Activated CD8-positive, alpha-beta memory T cell treated with anti-CD3 and anti-CD28 coated beads, Interleukin-2, amount 50 U/mL, for 48 hours (primary cell): ENCODE data around the gene UBE2K.
"Not testable (repeated sequence)": the region's sequence is repeated elsewhere in the genome, so short reads cannot be mapped to it uniquely, and the experiment has no call there.

ENCODE experiments used
- DNase-seq: peaks from one replicate; pipeline ENCODE4 v3.0.0-alpha.2; 2020

Gene UBE2K

GRCh38 chr4:39697740-39698423 lies at the start of gene UBE2K:
Gene UBE2K, plus strand, starts transcription at chr4:39698136. Its CDS starts 192 bp downstream, at chr4:39698328.
- DNase-seq = peak; percentile 96

- DNase-seq = no peak
Observed at GRCh38 chr4:39648213-39648612, 49.7 kb upstream of the UBE2K start.

- DNase-seq = no peak
Observed at GRCh38 chr4:39648827-39649558, 48.9 kb upstream of the UBE2K start.

- DNase-seq = no peak
Observed at GRCh38 chr4:39649639-39650265, 48.2 kb upstream of the UBE2K start.

- DNase-seq = not testable (repeated sequence)
Observed at GRCh38 chr4:39651586-39651985, 46.4 kb upstream of the UBE2K start.

DNA sequence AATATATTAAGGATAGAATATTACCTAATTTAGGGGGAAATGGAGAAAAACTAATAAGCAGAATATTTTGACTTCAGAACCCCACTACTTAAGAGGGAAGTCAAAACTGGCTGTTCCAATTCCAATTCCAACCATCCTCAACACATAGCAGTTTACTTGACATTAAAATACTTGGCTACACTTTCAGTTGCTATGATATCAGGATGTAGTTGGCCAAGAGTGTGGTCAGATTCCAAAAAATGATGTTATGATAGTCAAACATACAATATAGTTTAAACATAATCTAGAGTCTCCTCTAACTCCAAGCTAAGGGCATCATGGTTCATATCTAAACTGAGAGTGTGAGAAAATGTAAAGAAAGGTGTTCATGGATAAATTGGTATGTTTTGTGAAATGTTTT lies 42.7 kb upstream of the UBE2K start:
- DNase-seq = no peak

- DNase-seq = no peak
Observed at GRCh38 chr4:39655876-39656275, 42.1 kb upstream of the UBE2K start.

DNA sequence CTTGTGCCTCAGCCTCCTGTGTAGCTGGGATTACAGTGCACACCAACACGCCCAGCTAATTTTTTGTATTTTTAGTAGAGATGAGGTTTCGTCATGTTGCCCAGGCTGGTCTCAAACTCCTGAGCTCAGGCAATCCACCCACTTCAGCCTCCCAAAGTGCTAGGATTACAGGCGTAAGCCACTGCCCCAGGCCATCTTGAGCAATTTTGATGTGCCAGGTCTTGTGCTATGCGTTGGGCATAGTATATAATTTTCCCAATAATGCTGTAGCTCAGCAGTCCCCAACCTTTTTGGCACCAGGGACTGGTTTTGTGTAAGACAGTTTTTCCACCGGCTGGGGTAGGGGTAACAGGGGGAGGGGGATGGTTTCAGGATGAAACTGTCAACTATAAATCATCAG lies 41.3 kb upstream of the UBE2K start:
- DNase-seq = not testable (repeated sequence)

DNA sequence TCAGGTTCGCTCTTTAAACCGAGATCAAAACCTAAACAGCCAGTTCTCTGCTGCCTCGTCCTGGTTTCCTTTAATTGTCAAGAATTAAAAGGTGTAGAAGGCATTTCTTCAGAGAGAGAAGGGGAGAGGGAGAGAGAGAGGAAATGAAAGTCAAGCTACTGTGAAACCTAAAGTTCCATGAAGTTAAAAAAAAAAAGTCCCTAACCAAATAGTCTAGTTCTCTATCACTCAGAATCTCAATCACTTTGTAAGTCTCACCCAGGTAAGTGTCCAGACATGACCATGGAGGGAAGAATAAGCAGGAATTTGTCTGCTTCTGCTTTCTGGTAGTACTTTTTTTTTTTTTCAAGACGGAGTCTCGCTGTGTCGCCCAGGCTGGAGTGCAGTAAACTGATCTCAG lies 40.5 kb upstream of the UBE2K start:
- no peak for DNase-seq

- DNase-seq = no peak
Observed at GRCh38 chr4:39658756-39659155, 39.2 kb upstream of the UBE2K start.

DNA sequence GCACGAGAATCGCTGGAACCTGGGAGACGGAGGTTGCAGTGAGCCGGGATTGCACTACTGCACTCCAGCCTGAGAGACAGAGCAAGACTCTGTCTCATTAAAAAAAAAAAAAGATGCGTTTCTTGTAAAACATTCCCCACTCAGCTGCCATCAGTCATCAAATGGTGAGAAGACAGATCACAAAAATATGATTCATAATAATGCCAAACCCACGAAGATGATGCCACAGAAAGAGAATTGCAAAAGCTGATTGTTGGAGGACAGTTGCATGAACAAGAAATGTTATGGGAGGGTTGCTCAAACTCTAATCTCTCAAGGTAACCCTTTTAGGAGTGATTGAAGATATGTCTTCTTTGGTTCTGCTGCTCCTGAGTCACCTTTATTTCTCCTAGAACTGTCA lies 37.9 kb upstream of the UBE2K start:
- DNase-seq = no peak

GRCh38 chr4:39660757-39661156 lies 37.2 kb upstream of the UBE2K start:
- DNase-seq = no peak

DNA sequence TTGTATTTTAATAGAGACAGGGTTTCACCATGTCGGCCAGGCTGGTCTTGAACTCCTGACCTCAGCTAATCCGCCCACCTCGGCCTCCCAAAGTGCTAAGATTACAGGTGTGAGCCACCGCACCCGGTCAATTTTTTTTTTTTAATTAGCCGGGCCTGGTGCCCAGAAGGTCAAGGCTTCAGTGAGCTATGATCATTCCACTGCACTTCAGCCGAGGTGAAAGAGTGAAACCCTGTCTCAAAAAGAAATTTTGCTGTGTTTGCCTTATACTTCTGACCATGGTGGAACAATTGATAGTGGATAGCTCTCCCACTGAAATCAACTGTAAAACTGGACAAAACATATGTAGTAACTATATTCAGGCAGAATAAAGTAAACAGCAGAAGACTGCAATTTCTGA lies 35.3 kb upstream of the UBE2K start:
- DNase-seq = no peak

DNA sequence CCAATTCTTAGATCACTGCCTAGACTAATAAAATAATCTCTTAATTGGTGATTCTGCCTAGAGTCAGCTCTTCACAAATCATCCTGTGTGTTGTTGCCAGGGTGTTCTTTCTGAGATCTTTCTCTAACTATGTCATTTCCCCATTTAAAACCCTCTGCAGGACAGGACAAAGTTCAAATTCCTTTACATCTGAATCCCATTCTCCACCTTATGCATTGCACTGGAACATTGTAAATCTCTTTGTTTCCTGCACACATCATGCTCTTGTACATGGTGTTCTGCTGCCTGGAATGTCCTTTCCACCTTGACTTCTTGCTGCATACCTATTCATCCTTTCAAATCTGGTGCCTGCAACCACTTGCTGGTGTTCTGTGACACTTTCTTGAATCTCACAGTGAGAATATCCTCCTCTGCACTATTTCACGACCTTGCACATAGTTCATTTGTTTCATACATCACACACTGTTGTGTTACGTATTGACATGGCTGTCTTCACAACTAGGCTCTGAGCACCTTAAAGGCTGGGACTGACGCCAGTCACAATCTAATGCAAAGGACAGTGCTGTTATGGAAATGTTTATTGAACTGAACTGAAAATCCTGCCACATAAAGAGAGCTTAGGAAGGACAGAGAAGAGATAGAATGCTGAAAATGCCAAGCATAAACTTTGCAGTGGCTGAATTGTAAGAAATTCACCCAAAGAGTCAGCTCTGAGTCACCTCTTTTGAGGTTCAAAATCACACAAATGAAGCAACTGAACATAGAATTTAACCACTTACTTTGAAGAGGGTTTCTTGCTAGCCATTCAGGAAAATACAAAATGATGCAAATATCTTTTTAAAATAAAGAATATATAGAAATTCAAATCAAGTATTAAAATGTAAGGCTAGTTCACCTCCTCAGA lies 32.9 kb upstream of the UBE2K start:
- DNase-seq = no peak

GRCh38 chr4:39667706-39668105 lies 30.2 kb upstream of the UBE2K start:
- DNase-seq = no peak

DNA sequence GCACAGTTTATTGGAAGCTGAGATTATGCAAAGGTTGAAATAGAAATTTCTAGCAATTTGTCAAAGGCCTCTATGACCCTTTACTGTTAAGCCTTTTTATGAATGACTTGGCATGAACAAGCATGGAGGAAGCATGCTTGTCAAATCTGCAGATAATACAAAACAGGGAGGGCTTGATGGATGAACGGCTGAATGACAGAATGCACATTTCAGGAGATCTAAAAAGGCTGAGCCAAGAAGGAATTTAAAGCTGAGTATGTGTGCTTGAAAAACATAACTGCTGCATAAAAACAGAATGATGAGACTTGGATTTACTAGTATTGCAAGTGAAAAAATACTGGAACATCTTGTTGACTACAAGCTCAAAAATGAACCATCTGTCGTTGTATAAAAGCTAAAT lies 29.0 kb upstream of the UBE2K start:
- DNase-seq = no peak

GRCh38 chr4:39670296-39670695 lies 27.6 kb upstream of the UBE2K start:
- DNase-seq = not testable (repeated sequence)

- DNase-seq = not testable (repeated sequence)
Observed at GRCh38 chr4:39675681-39676080, 22.3 kb upstream of the UBE2K start.

DNA sequence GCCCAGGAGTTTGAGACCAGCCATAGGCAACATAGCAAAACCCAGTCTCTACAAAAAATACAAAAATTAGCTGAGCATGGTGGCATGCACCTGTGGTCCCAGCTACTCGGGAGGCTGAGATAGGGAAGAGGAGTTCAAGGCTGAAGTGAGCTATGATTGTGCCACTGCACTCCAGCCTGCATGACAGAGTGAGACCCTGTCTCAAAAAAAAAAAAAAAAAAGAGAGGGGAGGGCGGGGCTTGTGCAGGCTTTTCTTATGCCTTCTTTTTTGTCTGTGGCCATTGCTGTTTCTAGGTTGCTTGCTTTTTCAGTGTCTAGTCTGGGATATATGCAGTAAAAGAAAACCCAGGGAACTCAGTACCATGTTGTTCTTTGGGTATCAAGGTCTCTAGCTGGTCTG lies 16.9 kb upstream of the UBE2K start:
- DNase-seq = not testable (repeated sequence)

DNA sequence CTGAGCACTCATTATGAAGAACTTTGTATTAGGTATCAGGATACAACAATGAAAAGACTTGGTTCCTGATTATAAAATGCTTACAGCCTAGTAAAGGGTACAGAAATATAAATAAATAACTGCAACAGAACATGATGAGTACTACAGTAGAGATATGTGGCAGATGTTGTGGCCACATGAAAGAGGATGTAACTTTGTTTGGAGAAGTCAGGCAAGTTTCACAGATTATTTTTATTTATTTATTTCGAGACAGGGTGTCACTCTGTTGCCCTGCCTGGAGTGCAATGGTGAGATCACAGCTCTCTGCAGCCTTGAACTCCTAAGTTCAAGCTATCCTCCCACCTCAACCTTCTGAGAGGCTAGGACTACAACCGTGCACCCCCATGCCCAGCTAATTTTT lies 15.8 kb upstream of the UBE2K start:
- no peak for DNase-seq

GRCh38 chr4:39685990-39686389 lies 11.9 kb upstream of the UBE2K start:
- no peak for DNase-seq

GRCh38 chr4:39687014-39687413 lies 10.9 kb upstream of the UBE2K start:
- DNase-seq = no peak

DNA sequence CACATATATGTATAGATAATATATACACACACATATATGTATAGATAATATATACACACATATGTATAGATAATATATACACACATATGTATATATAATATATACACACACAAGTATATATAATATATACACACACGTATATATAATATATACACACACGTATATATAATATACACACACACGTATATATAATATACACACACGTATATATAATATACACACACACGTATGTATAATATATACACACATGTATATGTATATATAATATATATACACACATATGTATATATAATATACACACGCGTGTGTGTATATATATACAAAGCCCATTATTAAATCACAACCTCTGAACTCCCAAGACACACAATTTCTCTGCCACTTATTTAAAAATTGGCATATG lies 8.0 kb upstream of the UBE2K start:
- DNase-seq = no peak
